OCI-LY3 (cell line): Measurements from ENCODE around the gene TMEM9B.

Source experiments
- EZH2phosphoT487 ChIP-seq: fragments of 200-600 bp; shearing (Covaris generic); IDR thresholded peaks from 2 replicates; pipeline ENCODE4 v1.6.1; 2018; ENCODE audit warnings: antibody characterized with exemption, mixed run types, low read depth
- TF ChIP-seq, protein P1 (sequence below): fragments of 200-600, 300-600 bp; sonication (generic); IDR thresholded peaks from 2 replicates; pipeline ENCODE4 v1.5.1; 2014; ENCODE audit warnings: antibody characterized with exemption, low read length, low read depth

DNA sequence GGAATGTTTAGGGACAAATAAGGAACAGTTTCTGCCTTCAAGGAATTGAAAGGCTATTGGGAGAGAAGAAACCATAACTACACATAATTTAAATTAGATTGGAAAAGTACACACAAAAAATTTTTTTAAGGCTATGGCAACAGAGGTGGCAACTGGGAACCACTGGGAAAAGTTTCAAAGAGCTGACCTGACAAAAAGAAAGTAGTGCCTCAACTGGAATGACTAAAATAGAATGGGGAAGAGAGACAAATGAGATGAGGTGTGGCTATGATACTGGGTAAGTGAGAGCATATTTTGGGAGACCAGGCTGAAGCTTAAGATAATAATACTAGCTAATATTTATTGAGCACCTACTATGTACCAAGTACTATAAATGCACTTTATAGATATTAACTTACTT, 56.1 kb downstream of the TMEM9B start:
- TF ChIP-seq, protein P1, sequence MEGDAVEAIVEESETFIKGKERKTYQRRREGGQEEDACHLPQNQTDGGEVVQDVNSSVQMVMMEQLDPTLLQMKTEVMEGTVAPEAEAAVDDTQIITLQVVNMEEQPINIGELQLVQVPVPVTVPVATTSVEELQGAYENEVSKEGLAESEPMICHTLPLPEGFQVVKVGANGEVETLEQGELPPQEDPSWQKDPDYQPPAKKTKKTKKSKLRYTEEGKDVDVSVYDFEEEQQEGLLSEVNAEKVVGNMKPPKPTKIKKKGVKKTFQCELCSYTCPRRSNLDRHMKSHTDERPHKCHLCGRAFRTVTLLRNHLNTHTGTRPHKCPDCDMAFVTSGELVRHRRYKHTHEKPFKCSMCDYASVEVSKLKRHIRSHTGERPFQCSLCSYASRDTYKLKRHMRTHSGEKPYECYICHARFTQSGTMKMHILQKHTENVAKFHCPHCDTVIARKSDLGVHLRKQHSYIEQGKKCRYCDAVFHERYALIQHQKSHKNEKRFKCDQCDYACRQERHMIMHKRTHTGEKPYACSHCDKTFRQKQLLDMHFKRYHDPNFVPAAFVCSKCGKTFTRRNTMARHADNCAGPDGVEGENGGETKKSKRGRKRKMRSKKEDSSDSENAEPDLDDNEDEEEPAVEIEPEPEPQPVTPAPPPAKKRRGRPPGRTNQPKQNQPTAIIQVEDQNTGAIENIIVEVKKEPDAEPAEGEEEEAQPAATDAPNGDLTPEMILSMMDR = no peak
- no peak for TF ChIP-seq EZH2phosphoT487
